GM12878 (cell line): ENCODE data around the gene STAMBP. TPM values are rescaled to one million over a fixed set of nuclear protein-coding genes. Genes with fewer than 3 reads are reported as not detected.

Experiments used
- ATAC-seq: fragments of 200-7000 bp; cut with Tn5 transposase; 3 replicates; pipeline ENCODE4 v1.9.1; 2020; ENCODE audit warnings: mild to moderate bottlenecking, moderate library complexity
- BruUV-seq: library from RNA; stranded (reverse); fragments of 400-500 nt; replicated peaks from 2 replicates; lab custom pipeline; 2021; lab: Mats Ljungman, UMichigan
- CTCF ChIA-PET: fragments of 300-600 bp; sonication (Branson Sonifier 250); formaldehyde crosslinking; extraction: SDS; loops from one replicate; lab custom pipeline; 2021; ENCODE audit warnings: inconsistent platforms; lab: Yijun Ruan, JAX
- POLR2A ChIA-PET: fragments of 350-600 bp; formaldehyde crosslinking; extraction: SDS; loops from one replicate; lab custom pipeline; 2021; ENCODE audit warnings: inconsistent platforms; lab: Charles Lee
- RAD21 ChIA-PET: fragments of 300-600 bp; sonication (Branson Sonifier 250); formaldehyde crosslinking; loops from one replicate; lab custom pipeline; 2023; ENCODE audit warnings: antibody characterized with exemption; ENCODE audit not compliant: unreplicated experiment; lab: Charles Lee
- SMC1A ChIA-PET: fragments of 300-600 bp; sonication (Branson Sonifier 250); formaldehyde crosslinking; loops from one replicate; lab custom pipeline; 2023; ENCODE audit not compliant: unreplicated experiment, uncharacterized antibody; lab: Charles Lee
- DNase-seq: peaks from one replicate; pipeline ENCODE4 v3.0.0-alpha.2; 2011; ENCODE audit warnings: low read depth, low spot score
- FAIRE-seq: peaks from 3 replicates; lab custom pipeline; 2011; peaks lifted over from hg19 to GRCh38; lab: Jason Lieb, UNC
- H2AFZ ChIP-seq: 2 replicates; pipeline ENCODE4 v1.6.0; 2011; ENCODE audit warnings: low read depth, low read length, control low read depth; ENCODE audit not compliant: control insufficient read depth
- H3K27ac ChIP-seq: 2 replicates; pipeline ENCODE4 v1.5.1; 2011; ENCODE audit warnings: control low read depth; ENCODE audit not compliant: control insufficient read depth, insufficient read depth
- H3K27me3 ChIP-seq, 2 experiments: replicated peaks in 1 of 2; 2 replicates each; pipeline versions ENCODE4 v1.6.0 to v1.6.1; 2011; ENCODE audit warnings: low read length in 1 of 2; ENCODE audit not compliant: control insufficient read depth in 2 of 2, insufficient read depth in 2 of 2
- H3K36me3 ChIP-seq, 2 experiments: 2 replicates each; pipeline ENCODE4 v1.5.1; 2011; ENCODE audit warnings: low read length in 1 of 2; ENCODE audit not compliant: control insufficient read depth in 2 of 2, insufficient read depth in 2 of 2
- H3K4me1 ChIP-seq: 2 replicates; pipeline ENCODE4 v1.6.1; 2011; ENCODE audit warnings: mild to moderate bottlenecking, low read length, moderate library complexity, mixed read lengths; ENCODE audit not compliant: control insufficient read depth, insufficient read depth
- H3K4me2 ChIP-seq: 2 replicates; pipeline ENCODE4 v1.6.0; 2011; ENCODE audit warnings: control low read depth; ENCODE audit not compliant: control insufficient read depth, insufficient read depth
- H3K4me3 ChIP-seq: fragments of 200-600 bp; sonication (generic); 2 replicates; pipeline ENCODE4 v1.5.1; 2016
- H3K79me2 ChIP-seq: 2 replicates; pipeline ENCODE4 v1.6.0; 2011; ENCODE audit warnings: low read length; ENCODE audit not compliant: control insufficient read depth, insufficient read depth
- H3K9ac ChIP-seq: 2 replicates; pipeline ENCODE4 v1.8.0; 2011; ENCODE audit warnings: low read length, control low read depth, mixed read lengths; ENCODE audit not compliant: control insufficient read depth, insufficient read depth
- H3K9me3 ChIP-seq: replicated peaks from 3 replicates; pipeline ENCODE4 v1.5.1; 2011; ENCODE audit warnings: mild to moderate bottlenecking, low read length; ENCODE audit not compliant: control insufficient read depth, insufficient read depth
- H4K20me1 ChIP-seq: 2 replicates; pipeline ENCODE4 v1.6.0; 2011; ENCODE audit not compliant: control insufficient read depth, insufficient read depth
- CTCF ChIP-seq, 3 experiments: IDR thresholded peaks in 2 of 3; conservative IDR thresholded peaks in 1 of 3; 2 replicates each; pipeline ENCODE4 v1.5.1; 2011; ENCODE audit warnings: low read depth in 3 of 3, low read length in 3 of 3, mild to moderate bottlenecking in 3 of 3, control low read depth in 2 of 3, moderate library complexity in 2 of 3, inconsistent platforms in 1 of 3, mixed read lengths in 1 of 3; ENCODE audit not compliant: control insufficient read depth in 2 of 3, insufficient read depth in 1 of 3; ENCODE audit errors: extremely low read depth in 1 of 3
- KAT2A ChIP-seq: conservative IDR thresholded peaks from 2 replicates; pipeline ENCODE4 v1.6.1; 2011; ENCODE audit warnings: low read depth, low read length; ENCODE audit not compliant: control insufficient read depth
- MTA2 ChIP-seq: fragments of 450-650 bp; IDR thresholded peaks from 2 replicates; pipeline ENCODE4 v1.6.1; 2016; ENCODE audit warnings: low read depth, mild to moderate bottlenecking, moderate library complexity
- MYC ChIP-seq: IDR thresholded peaks from 2 replicates; pipeline ENCODE4 v1.6.1; 2011; ENCODE audit warnings: mild to moderate bottlenecking, low read length, moderate library complexity, inconsistent platforms; ENCODE audit not compliant: insufficient read depth, insufficient replicate concordance, insufficient read length, severe bottlenecking
- SIN3A ChIP-seq: IDR thresholded peaks from 2 replicates; pipeline ENCODE4 v1.6.1; 2012; ENCODE audit warnings: low read depth, low read length, improper control_type of control experiment
- WGBS: methylation state at CpG from one replicate; pipeline ENCODE4 v1.1.6; 2016; ENCODE audit warnings: low lambda C conversion rate; ENCODE audit not compliant: insufficient replicate concordance, insufficient coverage; ENCODE audit errors: missing lambda C conversion rate; 5-methylcytosine and 5-hydroxymethylcytosine counted together
- in situ Hi-C: fragments of 300-500 bp; cut with MboI; formaldehyde crosslinking; loops from 9 replicates; pipeline ENCODE4 v1.14.3; 2018; ENCODE audit warnings: mixed read lengths
- intact Hi-C: fragments of 100-400 bp; cut with micrococcal nuclease; formaldehyde crosslinking; loops from one replicate; pipeline ENCODE4 v1.14.2; 2022; ENCODE audit not compliant: unreplicated experiment
- polyA plus RNA-seq, 11 experiments: library from polyadenylated mRNA; depleted of rRNA in 4 of 11; unstranded in 6 of 11; stranded (reverse) in 5 of 11; fragments of >200 nt; fragmentation: Nextera tagmentation in 4 of 11; fragmentation: Illumina TruSeq in 1 of 11; extraction: Ambion mirVana in 4 of 11; extraction: Trizol in 1 of 11; gene quantifications; 1 replicate in 1 of 11; 2 replicates in 10 of 11; pipeline versions ENCODE4 v1.2.1 to v1.2.3, GENCODE V29; 2011 to 2016; ENCODE audit warnings: inconsistent platforms in 2 of 11, missing spikeins in 2 of 11, low read depth in 1 of 11
- total RNA-seq, 4 experiments: library from RNA; depleted of rRNA in 3 of 4; stranded (reverse); fragments of >200 nt in 3 of 4; fragmentation: Illumina TruSeq in 1 of 4; extraction: Trizol in 1 of 4; gene quantifications; 2 replicates each; pipeline versions ENCODE4 v1.2.1 to v1.2.3, GENCODE V29; 2013 to 2021

Gene STAMBP
- total and polyA plus RNA-seq, 10 of the 15 experiments (the other 5 are each of a cell fraction or from before 2014, with no cell fraction given), result 38.9 to 84.1 (median 69.7) TPM

GRCh38 chr2:73885406-73885805 lies 56.6 kb downstream of the STAMBP start:
- no peak for TF ChIP-seq CTCF (IDR thresholded peaks at IDR 0.05 in 2 of 3, conservative IDR thresholded peaks at IDR 0.05 in 1 of 3; ENCODE audit: control insufficient read depth in 2 of 3, extremely low read depth in 1 of 3, insufficient read depth in 1 of 3, low read depth in 3 of 3, low read length in 3 of 3)
- TF ChIP-seq KAT2A, result no peak
- no peak for TF ChIP-seq MTA2
- no peak for TF ChIP-seq SIN3A
- no peak for TF ChIP-seq MYC
- no peaks in the 10 kb centered on the region for H4K20me1 ChIP-seq
- H3K9ac ChIP-seq, result no peak overlapping the region
- ChIA-PET RAD21 (interaction anchor here (1.0 kb wide), 1 partner anchor 101 kb away, joined by 4 read pairs; no protein-coding TSS in a partner anchor), CTCF (interaction anchor here (1.6 kb wide), 1 partner anchor 58 kb away, joined by 4 read pairs; no protein-coding TSS in a partner anchor), SMC1A (no interaction called here), POLR2A (no interaction called here)
- in situ Hi-C loops, result no loop called here
- H3K4me2 ChIP-seq, result no peak overlapping the region
- FAIRE-seq (no peak), ATAC-seq (no peak), DNase-seq (no peak)
- H3K27me3 ChIP-seq, result no peaks in the 10 kb centered on the region
- no peaks in the 10 kb centered on the region for H3K4me1 ChIP-seq
- no peak overlapping the region for H3K4me3 ChIP-seq
- H3K9me3 ChIP-seq, result no peaks in the 10 kb centered on the region
- no peak overlapping the region for H2AFZ ChIP-seq
- BruUV-seq, result no TSS peak
- WGBS, result 52% methylated on average over 2 of the region's 2 CpGs
- H3K36me3 ChIP-seq, result no peaks in the 10 kb centered on the region
- H3K79me2 ChIP-seq, result no peaks in the 10 kb centered on the region
- H3K27ac ChIP-seq, result no peak overlapping the region
- intact Hi-C loops, result no loop called here
